GM12878 (cell line): ENCODE data around the gene TP53RK. TPM values are rescaled to one million over a fixed set of nuclear protein-coding genes. Genes with fewer than 3 reads are reported as not detected.

ENCODE experiments used
- ATAC-seq: fragments of 200-7000 bp; cut with Tn5 transposase; 3 replicates; pipeline ENCODE4 v1.9.1; 2020; ENCODE audit warnings: mild to moderate bottlenecking, moderate library complexity
- BruUV-seq: library from RNA; stranded (reverse); fragments of 400-500 nt; replicated peaks from 2 replicates; lab custom pipeline; 2021; lab: Mats Ljungman, UMichigan
- CTCF ChIA-PET: fragments of 300-600 bp; sonication (Branson Sonifier 250); formaldehyde crosslinking; extraction: SDS; loops from one replicate; lab custom pipeline; 2021; ENCODE audit warnings: inconsistent platforms; lab: Yijun Ruan, JAX
- POLR2A ChIA-PET: fragments of 350-600 bp; formaldehyde crosslinking; extraction: SDS; loops from one replicate; lab custom pipeline; 2021; ENCODE audit warnings: inconsistent platforms; lab: Charles Lee
- RAD21 ChIA-PET: fragments of 300-600 bp; sonication (Branson Sonifier 250); formaldehyde crosslinking; loops from one replicate; lab custom pipeline; 2023; ENCODE audit warnings: antibody characterized with exemption; ENCODE audit not compliant: unreplicated experiment; lab: Charles Lee
- SMC1A ChIA-PET: fragments of 300-600 bp; sonication (Branson Sonifier 250); formaldehyde crosslinking; loops from one replicate; lab custom pipeline; 2023; ENCODE audit not compliant: unreplicated experiment, uncharacterized antibody; lab: Charles Lee
- DNase-seq: peaks from one replicate; pipeline ENCODE4 v3.0.0-alpha.2; 2011; ENCODE audit warnings: low read depth, low spot score
- FAIRE-seq: peaks from 3 replicates; lab custom pipeline; 2011; peaks lifted over from hg19 to GRCh38; lab: Jason Lieb, UNC
- H2AFZ ChIP-seq: 2 replicates; pipeline ENCODE4 v1.6.0; 2011; ENCODE audit warnings: low read depth, low read length, control low read depth; ENCODE audit not compliant: control insufficient read depth
- H3K27ac ChIP-seq: 2 replicates; pipeline ENCODE4 v1.5.1; 2011; ENCODE audit warnings: control low read depth; ENCODE audit not compliant: control insufficient read depth, insufficient read depth
- H3K27me3 ChIP-seq, 2 experiments: replicated peaks in 1 of 2; 2 replicates each; pipeline versions ENCODE4 v1.6.0 to v1.6.1; 2011; ENCODE audit warnings: low read length in 1 of 2; ENCODE audit not compliant: control insufficient read depth in 2 of 2, insufficient read depth in 2 of 2
- H3K36me3 ChIP-seq, 2 experiments: 2 replicates each; pipeline ENCODE4 v1.5.1; 2011; ENCODE audit warnings: low read length in 1 of 2; ENCODE audit not compliant: control insufficient read depth in 2 of 2, insufficient read depth in 2 of 2
- H3K4me1 ChIP-seq: 2 replicates; pipeline ENCODE4 v1.6.1; 2011; ENCODE audit warnings: mild to moderate bottlenecking, low read length, moderate library complexity, mixed read lengths; ENCODE audit not compliant: control insufficient read depth, insufficient read depth
- H3K4me2 ChIP-seq: 2 replicates; pipeline ENCODE4 v1.6.0; 2011; ENCODE audit warnings: control low read depth; ENCODE audit not compliant: control insufficient read depth, insufficient read depth
- H3K4me3 ChIP-seq: fragments of 200-600 bp; sonication (generic); 2 replicates; pipeline ENCODE4 v1.5.1; 2016
- H3K79me2 ChIP-seq: 2 replicates; pipeline ENCODE4 v1.6.0; 2011; ENCODE audit warnings: low read length; ENCODE audit not compliant: control insufficient read depth, insufficient read depth
- H3K9ac ChIP-seq: 2 replicates; pipeline ENCODE4 v1.8.0; 2011; ENCODE audit warnings: low read length, control low read depth, mixed read lengths; ENCODE audit not compliant: control insufficient read depth, insufficient read depth
- H3K9me3 ChIP-seq: replicated peaks from 3 replicates; pipeline ENCODE4 v1.5.1; 2011; ENCODE audit warnings: mild to moderate bottlenecking, low read length; ENCODE audit not compliant: control insufficient read depth, insufficient read depth
- H4K20me1 ChIP-seq: 2 replicates; pipeline ENCODE4 v1.6.0; 2011; ENCODE audit not compliant: control insufficient read depth, insufficient read depth
- ATF7 ChIP-seq: fragments of 450-650 bp; IDR thresholded peaks from 2 replicates; pipeline ENCODE4 v1.6.1; 2016; ENCODE audit warnings: low read depth, mild to moderate bottlenecking
- JUND ChIP-seq: IDR thresholded peaks from 2 replicates; pipeline ENCODE4 v1.6.1; 2012; ENCODE audit warnings: low read depth, mild to moderate bottlenecking, low read length, improper control_type of control experiment, moderate library complexity
- SIX5 ChIP-seq: IDR thresholded peaks from 2 replicates; pipeline ENCODE4 v1.6.1; 2011; ENCODE audit warnings: mild to moderate bottlenecking, low read depth, low read length, moderate library complexity; ENCODE audit not compliant: severe bottlenecking
- SPI1 ChIP-seq: IDR thresholded peaks from 2 replicates; pipeline ENCODE4 v1.6.1; 2011; ENCODE audit warnings: low read depth, mild to moderate bottlenecking, low read length, moderate library complexity, borderline replicate concordance; ENCODE audit not compliant: insufficient read depth
- ZBTB4 ChIP-seq: fragments of 450-650 bp; formaldehyde crosslinking; IDR thresholded peaks from 2 replicates; pipeline ENCODE4 v1.4.0; 2022; ENCODE audit warnings: mild to moderate bottlenecking, moderate library complexity
- ZNF24 ChIP-seq: fragments of 450-650 bp; IDR thresholded peaks from 2 replicates; pipeline ENCODE4 v1.6.1; 2017; ENCODE audit warnings: antibody characterized with exemption, mild to moderate bottlenecking
- WGBS: methylation state at CpG from one replicate; pipeline ENCODE4 v1.1.6; 2016; ENCODE audit warnings: low lambda C conversion rate; ENCODE audit not compliant: insufficient replicate concordance, insufficient coverage; ENCODE audit errors: missing lambda C conversion rate; 5-methylcytosine and 5-hydroxymethylcytosine counted together
- in situ Hi-C: fragments of 300-500 bp; cut with MboI; formaldehyde crosslinking; loops from 9 replicates; pipeline ENCODE4 v1.14.3; 2018; ENCODE audit warnings: mixed read lengths
- intact Hi-C: fragments of 100-400 bp; cut with micrococcal nuclease; formaldehyde crosslinking; loops from one replicate; pipeline ENCODE4 v1.14.2; 2022; ENCODE audit not compliant: unreplicated experiment
- polyA plus RNA-seq, 11 experiments: library from polyadenylated mRNA; depleted of rRNA in 4 of 11; unstranded in 6 of 11; stranded (reverse) in 5 of 11; fragments of >200 nt; fragmentation: Nextera tagmentation in 4 of 11; fragmentation: Illumina TruSeq in 1 of 11; extraction: Ambion mirVana in 4 of 11; extraction: Trizol in 1 of 11; gene quantifications; 1 replicate in 1 of 11; 2 replicates in 10 of 11; pipeline versions ENCODE4 v1.2.1 to v1.2.3, GENCODE V29; 2011 to 2016; ENCODE audit warnings: inconsistent platforms in 2 of 11, missing spikeins in 2 of 11, low read depth in 1 of 11
- total RNA-seq, 4 experiments: library from RNA; depleted of rRNA in 3 of 4; stranded (reverse); fragments of >200 nt in 3 of 4; fragmentation: Illumina TruSeq in 1 of 4; extraction: Trizol in 1 of 4; gene quantifications; 2 replicates each; pipeline versions ENCODE4 v1.2.1 to v1.2.3, GENCODE V29; 2013 to 2021
- TF ChIP-seq, protein P1 (sequence below): IDR thresholded peaks from 2 replicates; pipeline ENCODE4 v1.6.1; 2011; ENCODE audit warnings: mild to moderate bottlenecking, low read depth, low read length, moderate library complexity; ENCODE audit not compliant: insufficient replicate concordance
- TF ChIP-seq, protein P2 (sequence below): IDR thresholded peaks from 2 replicates; pipeline ENCODE4 v1.6.1; 2012; ENCODE audit warnings: improper control_type of control experiment, low read depth, low read length; ENCODE audit not compliant: insufficient replicate concordance

The TP53RK gene
- total and polyA plus RNA-seq, 10 of the 15 experiments (the other 5 are each of a cell fraction or from before 2014, with no cell fraction given): 3.8 to 23.1 (median 16.1) TPM

GRCh38 chr20:46648903-46649649, 40.2 kb downstream of the TP53RK start:
- FAIRE-seq (no peak), ATAC-seq (peak; percentile 50; the same call in 2 of the 3 replicates), DNase-seq (no peak)
- no peaks in the 10 kb centered on the region for H3K4me1 ChIP-seq
- no peaks in the 10 kb centered on the region for H3K36me3 ChIP-seq
- RAD21 ChIA-PET: no interaction called here
- H2AFZ ChIP-seq: no peak overlapping the region
- intact Hi-C loops: no loop called here
- no TSS peak for BruUV-seq
- no peaks in the 10 kb centered on the region for H4K20me1 ChIP-seq
- H3K79me2 ChIP-seq: no peaks in the 10 kb centered on the region
- CTCF ChIA-PET: interaction anchor here (0.9 to 1.1 kb wide), 2 partner anchors 32 to 125 kb away, joined by 3 to 5 read pairs; no protein-coding TSS in a partner anchor
- WGBS: 38% methylated on average over 8 of the region's 8 CpGs
- no peak overlapping the region for H3K27ac ChIP-seq
- SMC1A ChIA-PET: interaction anchor here (0.8 kb wide), 1 partner anchor 32 kb away, joined by 4 read pairs; no protein-coding TSS in a partner anchor
- H3K4me3 ChIP-seq: no peak overlapping the region
- POLR2A ChIA-PET: no interaction called here
- no peak overlapping the region for H3K4me2 ChIP-seq
- H3K27me3 ChIP-seq: peaks cover 0 to 2% of the 10 kb centered on the region in 2 experiments; a peak in 2 of 4 replicates
- no peak overlapping the region for H3K9ac ChIP-seq
- in situ Hi-C loops: no loop called here
- no peaks in the 10 kb centered on the region for H3K9me3 ChIP-seq
- no peak for TF ChIP-seq JUND
- TF ChIP-seq ZNF24: no peak
- no peak for TF ChIP-seq SPI1
- no peak for TF ChIP-seq SIX5
- TF ChIP-seq, protein P1, sequence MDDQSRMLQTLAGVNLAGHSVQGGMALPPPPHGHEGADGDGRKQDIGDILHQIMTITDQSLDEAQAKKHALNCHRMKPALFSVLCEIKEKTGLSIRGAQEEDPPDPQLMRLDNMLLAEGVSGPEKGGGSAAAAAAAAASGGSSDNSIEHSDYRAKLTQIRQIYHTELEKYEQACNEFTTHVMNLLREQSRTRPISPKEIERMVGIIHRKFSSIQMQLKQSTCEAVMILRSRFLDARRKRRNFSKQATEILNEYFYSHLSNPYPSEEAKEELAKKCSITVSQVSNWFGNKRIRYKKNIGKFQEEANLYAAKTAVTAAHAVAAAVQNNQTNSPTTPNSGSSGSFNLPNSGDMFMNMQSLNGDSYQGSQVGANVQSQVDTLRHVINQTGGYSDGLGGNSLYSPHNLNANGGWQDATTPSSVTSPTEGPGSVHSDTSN: no peak
- TF ChIP-seq ZBTB4 (CRISPR knock-in tag): no peak
- TF ChIP-seq, protein P2, sequence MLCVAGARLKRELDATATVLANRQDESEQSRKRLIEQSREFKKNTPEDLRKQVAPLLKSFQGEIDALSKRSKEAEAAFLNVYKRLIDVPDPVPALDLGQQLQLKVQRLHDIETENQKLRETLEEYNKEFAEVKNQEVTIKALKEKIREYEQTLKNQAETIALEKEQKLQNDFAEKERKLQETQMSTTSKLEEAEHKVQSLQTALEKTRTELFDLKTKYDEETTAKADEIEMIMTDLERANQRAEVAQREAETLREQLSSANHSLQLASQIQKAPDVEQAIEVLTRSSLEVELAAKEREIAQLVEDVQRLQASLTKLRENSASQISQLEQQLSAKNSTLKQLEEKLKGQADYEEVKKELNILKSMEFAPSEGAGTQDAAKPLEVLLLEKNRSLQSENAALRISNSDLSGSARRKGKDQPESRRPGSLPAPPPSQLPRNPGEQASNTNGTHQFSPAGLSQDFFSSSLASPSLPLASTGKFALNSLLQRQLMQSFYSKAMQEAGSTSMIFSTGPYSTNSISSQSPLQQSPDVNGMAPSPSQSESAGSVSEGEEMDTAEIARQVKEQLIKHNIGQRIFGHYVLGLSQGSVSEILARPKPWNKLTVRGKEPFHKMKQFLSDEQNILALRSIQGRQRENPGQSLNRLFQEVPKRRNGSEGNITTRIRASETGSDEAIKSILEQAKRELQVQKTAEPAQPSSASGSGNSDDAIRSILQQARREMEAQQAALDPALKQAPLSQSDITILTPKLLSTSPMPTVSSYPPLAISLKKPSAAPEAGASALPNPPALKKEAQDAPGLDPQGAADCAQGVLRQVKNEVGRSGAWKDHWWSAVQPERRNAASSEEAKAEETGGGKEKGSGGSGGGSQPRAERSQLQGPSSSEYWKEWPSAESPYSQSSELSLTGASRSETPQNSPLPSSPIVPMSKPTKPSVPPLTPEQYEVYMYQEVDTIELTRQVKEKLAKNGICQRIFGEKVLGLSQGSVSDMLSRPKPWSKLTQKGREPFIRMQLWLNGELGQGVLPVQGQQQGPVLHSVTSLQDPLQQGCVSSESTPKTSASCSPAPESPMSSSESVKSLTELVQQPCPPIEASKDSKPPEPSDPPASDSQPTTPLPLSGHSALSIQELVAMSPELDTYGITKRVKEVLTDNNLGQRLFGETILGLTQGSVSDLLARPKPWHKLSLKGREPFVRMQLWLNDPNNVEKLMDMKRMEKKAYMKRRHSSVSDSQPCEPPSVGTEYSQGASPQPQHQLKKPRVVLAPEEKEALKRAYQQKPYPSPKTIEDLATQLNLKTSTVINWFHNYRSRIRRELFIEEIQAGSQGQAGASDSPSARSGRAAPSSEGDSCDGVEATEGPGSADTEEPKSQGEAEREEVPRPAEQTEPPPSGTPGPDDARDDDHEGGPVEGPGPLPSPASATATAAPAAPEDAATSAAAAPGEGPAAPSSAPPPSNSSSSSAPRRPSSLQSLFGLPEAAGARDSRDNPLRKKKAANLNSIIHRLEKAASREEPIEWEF: no peak
- TF ChIP-seq ATF7: no peak
